Thymus (tissue), 11 donors: ENCODE data around the gene MBNL2. TPM values are rescaled to one million over a fixed set of nuclear protein-coding genes. Genes with fewer than 3 reads are reported as not detected.

Experiments
- DNase-seq, 9 donors: peaks; one replicate each; pipeline ENCODE4 v3.0.0-alpha.2; 2013; ENCODE audit warnings: low spot score in 9 of 9, low read depth in 6 of 9, missing footprints in 1 of 9
- H3K27ac ChIP-seq, 2 donors: one replicate each; pipeline ENCODE4 v1.5.1; 2013; ENCODE audit warnings: control low read depth in 1 of 2, low read depth in 1 of 2, low read length in 1 of 2, mild to moderate bottlenecking in 1 of 2, moderate library complexity in 1 of 2
- H3K27me3 ChIP-seq, 2 donors: one replicate each; pipeline ENCODE4 v1.5.1; 2013; ENCODE audit warnings: low read length in 1 of 2; ENCODE audit not compliant: control insufficient read depth in 2 of 2, insufficient read depth in 1 of 2
- H3K36me3 ChIP-seq, 2 donors: one replicate each; pipeline ENCODE4 v1.5.1; 2013; ENCODE audit warnings: low read length in 1 of 2, mild to moderate bottlenecking in 1 of 2, moderate library complexity in 1 of 2; ENCODE audit not compliant: control insufficient read depth in 2 of 2, insufficient read depth in 2 of 2
- H3K4me1 ChIP-seq, 2 donors: one replicate each; pipeline ENCODE4 v1.5.1; 2013; ENCODE audit warnings: low read length in 2 of 2; ENCODE audit not compliant: control insufficient read depth in 2 of 2, insufficient read depth in 2 of 2
- H3K4me3 ChIP-seq, 2 donors: one replicate each; pipeline ENCODE4 v1.5.1; 2013; ENCODE audit warnings: low read length in 2 of 2, control low read depth in 1 of 2, mild to moderate bottlenecking in 1 of 2
- H3K9me3 ChIP-seq, 2 donors: one replicate each; pipeline ENCODE4 v1.5.1; 2013; ENCODE audit warnings: low read length in 1 of 2, mild to moderate bottlenecking in 1 of 2; ENCODE audit not compliant: control insufficient read depth in 2 of 2, insufficient read depth in 1 of 2
- WGBS: extraction: QIAGEN DNeasy Blood & Tissue Kit; methylation state at CpG from one replicate; pipeline ENCODE4 v1.1.7; 2013; 5-methylcytosine and 5-hydroxymethylcytosine counted together
- polyA plus RNA-seq: library from polyadenylated mRNA; stranded (reverse); fragments of 200-250 nt; gene quantifications from one replicate; pipeline ENCODE4 v1.2.3, GENCODE V29; 2013
- total RNA-seq: library from RNA; stranded (reverse); fragments of 120-200 nt; gene quantifications from one replicate; pipeline ENCODE4 v1.2.4, GENCODE V29; 2013
- donor health status: healthy.

The MBNL2 gene
- total and polyA plus RNA-seq, 2 donors, result 22.7 to 27.1 TPM

DNA sequence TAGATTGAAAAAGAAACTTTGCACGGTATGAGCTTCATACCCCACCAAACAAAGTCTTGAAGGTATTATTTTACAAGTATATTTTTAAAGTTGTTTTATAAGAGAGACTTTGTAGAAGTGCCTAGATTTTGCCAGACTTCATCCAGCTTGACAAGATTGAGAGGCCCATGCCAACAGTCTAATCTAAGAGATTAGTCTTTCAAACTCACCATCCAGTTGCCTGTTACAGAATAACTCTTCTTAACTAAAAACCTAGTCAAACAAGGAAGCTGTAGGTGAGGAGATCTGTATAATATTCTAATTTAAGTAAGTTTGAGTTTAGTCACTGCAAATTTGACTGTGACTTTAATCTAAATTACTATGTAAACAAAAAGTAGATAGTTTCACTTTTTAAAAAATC, 169.9 kb downstream of the MBNL2 start:
- no peak overlapping the region for H3K4me3 ChIP-seq
- H3K4me1 ChIP-seq, result peaks cover 7 to 11% of the 10 kb centered on the region in 2 donors
- no peak overlapping the region for H3K27ac ChIP-seq
- no peaks in the 10 kb centered on the region for H3K9me3 ChIP-seq
- H3K27me3 ChIP-seq, result no peaks in the 10 kb centered on the region
- DNase-seq, result no peak
- WGBS, result 96% methylated on average over 1 of the region's 1 CpG
- peaks cover 0 to 2% of the 10 kb centered on the region in 2 donors for H3K36me3 ChIP-seq

DNA sequence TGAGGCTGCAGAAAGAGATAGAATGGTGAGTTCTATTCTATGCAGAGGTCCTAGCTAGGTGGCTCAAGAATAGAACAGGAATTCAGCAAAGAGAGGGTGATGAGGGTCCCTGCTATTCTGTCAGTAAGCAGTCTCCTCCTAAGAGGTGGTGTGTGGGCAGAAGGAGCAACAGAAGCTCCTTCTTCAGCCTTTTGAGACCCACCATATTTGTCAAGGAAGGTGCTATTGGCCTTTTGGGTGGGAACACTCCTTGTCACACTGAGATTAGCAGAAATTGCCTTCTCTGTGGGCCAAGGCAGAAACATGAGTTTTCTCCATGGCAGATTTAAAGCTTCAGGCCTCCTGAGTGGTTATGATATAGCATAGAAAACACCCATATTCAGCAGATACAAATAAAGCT, 172.4 kb downstream of the MBNL2 start:
- Histone ChIP-seq H3K4me3 (no peak overlapping the region), H3K9me3 (no peaks in the 10 kb centered on the region), H3K4me1 (no peaks in the 10 kb centered on the region), H3K36me3 (no peaks in the 10 kb centered on the region), H3K27ac (no peak overlapping the region), H3K27me3 (no peaks in the 10 kb centered on the region)
- DNase-seq, result no peak

DNA sequence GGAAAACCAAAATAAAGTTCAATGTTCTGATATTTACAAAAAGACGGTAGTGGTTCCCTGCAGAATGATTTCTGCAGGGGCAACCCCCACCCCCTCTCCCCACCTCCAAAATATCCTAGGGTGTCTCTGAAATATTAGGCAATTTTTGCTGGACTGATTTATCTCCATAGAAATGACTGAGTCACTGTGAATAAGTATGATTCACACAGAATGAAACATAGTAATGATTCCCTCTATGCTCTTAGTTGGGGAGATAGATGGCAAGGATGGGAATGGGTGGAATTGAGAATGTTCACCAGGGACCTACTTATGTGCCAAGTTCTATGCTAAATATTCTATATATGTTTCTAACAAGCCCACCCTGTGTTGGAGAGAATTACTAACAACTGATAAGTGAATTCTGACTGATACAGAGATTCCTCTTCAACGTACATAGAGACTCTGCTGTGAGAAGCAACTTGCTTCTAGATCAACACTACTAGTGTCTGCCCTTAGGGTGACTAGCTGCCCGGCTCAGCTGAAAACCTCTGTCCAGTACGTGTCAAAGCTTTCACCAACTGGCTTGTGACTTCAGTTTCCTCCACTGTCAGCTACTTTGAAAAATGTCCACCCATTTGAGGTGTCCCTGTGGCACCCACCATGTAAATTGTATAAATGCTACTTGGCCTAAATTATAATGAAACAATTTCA, 173.5 kb downstream of the MBNL2 start:
- WGBS, result 98% methylated on average over 4 of the region's 4 CpGs
- H3K27ac ChIP-seq, result no peak overlapping the region

DNA sequence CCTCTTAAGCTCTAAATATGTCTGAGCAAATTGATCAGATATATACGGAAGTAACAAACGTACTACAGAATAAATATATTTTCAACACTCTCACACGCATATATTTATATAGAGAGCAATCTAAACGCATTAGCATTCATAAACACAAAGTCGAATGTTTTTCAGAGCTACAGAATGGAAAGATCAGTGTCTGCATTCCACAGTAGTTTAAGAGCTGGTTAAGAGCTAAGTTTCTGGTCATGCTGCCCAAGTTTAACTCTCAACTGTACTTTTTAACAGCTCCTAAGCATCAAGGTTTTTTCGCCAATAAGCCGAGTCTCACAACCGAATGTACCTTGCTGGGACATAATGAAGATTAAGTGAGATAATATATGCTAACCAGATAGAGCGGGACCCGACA, 175.1 kb downstream of the MBNL2 start:
- Histone ChIP-seq H3K27ac (no peak overlapping the region), H3K4me1 (no peaks in the 10 kb centered on the region), H3K4me3 (no peak overlapping the region), H3K27me3 (no peaks in the 10 kb centered on the region), H3K9me3 (no peaks in the 10 kb centered on the region), H3K36me3 (no peaks in the 10 kb centered on the region)
- no peak for DNase-seq
- WGBS, result 96% methylated on average over 10 of the region's 10 CpGs

More for the DNA sequence above, 173.5 kb downstream of the MBNL2 start:
- Histone ChIP-seq H3K9me3 (no peaks in the 10 kb centered on the region), H3K4me3 (no peak overlapping the region), H3K36me3 (no peaks in the 10 kb centered on the region), H3K4me1 (no peaks in the 10 kb centered on the region), H3K27me3 (no peaks in the 10 kb centered on the region)
- DNase-seq, result no peak

DNA sequence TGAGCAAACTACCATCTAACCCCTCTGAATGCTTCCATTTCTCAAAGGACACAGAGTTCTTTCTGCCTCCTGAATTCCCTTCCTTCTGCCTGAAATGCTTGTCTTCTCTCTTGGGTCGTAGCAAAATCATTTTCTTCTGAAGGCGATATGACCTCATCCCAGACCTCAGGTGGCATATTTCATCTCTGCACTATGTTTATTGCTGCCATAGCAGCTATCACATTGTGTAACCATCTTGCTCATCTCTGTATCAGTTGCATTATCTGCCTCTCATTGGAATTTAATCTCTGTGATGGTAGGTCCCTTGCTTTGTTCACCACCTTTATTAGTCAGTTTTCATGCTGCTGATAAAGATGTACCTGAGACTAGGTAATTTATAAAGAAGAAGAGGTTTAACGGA, 179.3 kb downstream of the MBNL2 start:
- no peak for DNase-seq
- Histone ChIP-seq H3K9me3 (no peaks in the 10 kb centered on the region), H3K27me3 (no peaks in the 10 kb centered on the region), H3K36me3 (no peaks in the 10 kb centered on the region), H3K4me3 (no peak overlapping the region), H3K4me1 (no peaks in the 10 kb centered on the region), H3K27ac (no peak overlapping the region)
- WGBS, result 79% methylated on average over 3 of the region's 3 CpGs

DNA sequence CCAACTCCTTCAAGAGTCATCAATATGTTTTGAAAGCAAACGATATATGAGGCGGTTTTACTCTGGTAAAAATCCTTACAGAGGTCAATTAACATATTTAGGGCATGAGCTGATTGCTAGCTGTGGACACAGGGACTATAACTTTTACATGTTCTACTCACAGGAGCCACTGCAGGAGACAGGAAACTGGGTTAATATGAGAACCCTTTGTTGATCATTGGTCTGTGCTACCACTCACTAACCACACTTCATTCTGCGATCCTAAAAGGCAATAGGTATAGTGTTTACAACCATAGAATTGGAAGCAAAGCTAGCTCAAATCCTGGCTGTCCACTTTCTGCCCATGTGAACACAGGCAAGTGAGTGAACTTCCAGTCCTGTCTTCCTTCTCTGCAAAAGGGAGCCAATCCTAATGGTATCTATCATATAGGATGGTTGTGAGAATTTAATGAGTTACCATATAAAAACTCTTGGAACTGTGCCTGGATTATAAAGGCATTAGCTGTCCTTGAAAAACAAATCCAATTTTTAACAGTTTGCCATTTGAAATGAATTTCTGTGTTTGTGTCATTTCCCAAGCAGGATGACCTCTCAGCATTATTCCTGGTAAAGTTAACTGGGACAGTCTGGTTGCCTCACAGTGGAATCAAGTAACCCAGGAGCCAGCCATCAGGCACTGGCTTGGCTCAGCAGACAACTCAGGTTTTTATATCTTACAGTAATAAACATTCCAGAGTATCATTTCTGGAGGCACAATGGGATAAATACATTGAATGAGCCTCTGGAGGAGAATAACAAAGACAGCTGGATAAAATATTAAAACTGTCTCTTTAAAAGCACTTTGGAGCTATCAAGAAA, 182.0 kb downstream of the MBNL2 start:
- WGBS, result 95% methylated on average over 3 of the region's 3 CpGs
- H3K4me1 ChIP-seq, result no peaks in the 10 kb centered on the region

DNA sequence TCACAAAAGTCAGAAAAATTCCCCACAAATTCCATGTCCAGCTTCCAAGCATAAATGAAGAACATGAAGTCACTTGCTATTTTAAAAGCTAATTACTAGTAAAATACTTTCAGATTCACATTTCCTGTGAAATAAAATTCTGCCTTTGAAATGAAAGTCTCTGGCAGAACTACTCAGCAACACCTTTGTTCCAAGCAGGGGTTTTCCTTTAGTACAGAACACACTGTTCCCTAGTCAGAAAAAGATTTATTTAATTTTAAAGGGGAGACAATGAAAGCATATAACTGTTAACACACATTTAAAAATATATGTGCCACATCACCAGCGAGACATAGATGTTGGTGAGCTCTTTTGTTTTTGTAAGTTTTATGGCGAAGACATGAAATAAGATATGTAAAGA, 185.4 kb downstream of the MBNL2 start:
- Histone ChIP-seq H3K4me3 (no peak overlapping the region), H3K4me1 (no peaks in the 10 kb centered on the region), H3K27ac (no peak overlapping the region), H3K9me3 (no peaks in the 10 kb centered on the region), H3K36me3 (no peaks in the 10 kb centered on the region), H3K27me3 (no peaks in the 10 kb centered on the region)
- 96% methylated on average over 2 of the region's 2 CpGs for WGBS
- DNase-seq, result no peak

More for the DNA sequence above, 182.0 kb downstream of the MBNL2 start:
- H3K36me3 ChIP-seq, result no peaks in the 10 kb centered on the region
- no peak overlapping the region for H3K27ac ChIP-seq
- H3K4me3 ChIP-seq, result no peak overlapping the region
- no peak for DNase-seq
- no peaks in the 10 kb centered on the region for H3K9me3 ChIP-seq
- H3K27me3 ChIP-seq, result no peaks in the 10 kb centered on the region

DNA sequence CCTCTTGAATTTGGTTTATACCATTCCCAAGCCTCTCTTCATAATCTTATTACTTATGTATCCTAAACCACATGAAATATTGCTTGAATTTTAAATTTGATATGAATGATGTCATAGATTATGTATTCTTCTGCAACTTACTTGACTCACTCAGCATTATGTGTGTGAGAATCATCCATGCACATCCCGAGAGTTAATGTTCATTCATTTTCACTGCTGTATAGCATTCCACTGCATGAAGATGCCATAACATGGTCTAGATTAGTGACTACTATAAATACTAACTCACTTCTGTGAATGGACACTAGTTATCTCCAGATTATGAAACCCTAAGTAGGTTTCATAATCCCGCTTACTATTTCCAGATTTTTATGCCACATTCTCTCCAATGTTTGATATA, 186.8 kb downstream of the MBNL2 start:
- 96% methylated on average over 2 of the region's 2 CpGs for WGBS
- Histone ChIP-seq H3K4me1 (no peaks in the 10 kb centered on the region), H3K36me3 (no peaks in the 10 kb centered on the region), H3K27ac (no peak overlapping the region), H3K4me3 (no peak overlapping the region), H3K9me3 (no peaks in the 10 kb centered on the region), H3K27me3 (no peaks in the 10 kb centered on the region)
- no peak for DNase-seq

DNA sequence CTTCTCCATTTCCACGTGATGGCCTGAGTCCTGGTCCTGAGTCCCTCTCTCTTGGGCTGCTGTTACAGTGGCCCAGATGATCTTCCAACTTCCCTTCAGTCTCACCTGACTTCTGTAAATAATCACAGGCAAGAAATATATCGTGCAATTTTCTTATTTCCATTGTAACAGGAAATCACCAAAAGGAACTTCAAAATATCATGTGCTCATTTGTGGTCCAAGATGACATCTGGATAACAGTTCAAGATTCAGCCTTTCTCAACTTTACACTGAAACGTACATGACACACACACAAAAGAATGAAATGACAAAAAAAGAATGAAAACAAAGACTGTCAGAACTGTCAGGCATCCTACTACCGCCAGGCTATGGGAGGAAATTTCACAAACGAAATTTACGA, 189.9 kb downstream of the MBNL2 start:
- Histone ChIP-seq H3K36me3 (no peaks in the 10 kb centered on the region), H3K4me3 (no peak overlapping the region), H3K27ac (no peak overlapping the region), H3K4me1 (no peaks in the 10 kb centered on the region), H3K27me3 (no peaks in the 10 kb centered on the region), H3K9me3 (no peaks in the 10 kb centered on the region)
- no peak for DNase-seq
- 71% methylated on average over 6 of the region's 6 CpGs for WGBS
